Chondrocyte (in vitro differentiated cells): ENCODE results near the gene REM2. TPM values are rescaled to one million over a fixed set of nuclear protein-coding genes. Genes with fewer than 3 reads are reported as not detected.

Experiments
- DNase-seq: peaks from one replicate; pipeline ENCODE4 v3.0.0; 2021; ENCODE audit warnings: mixed read lengths, low spot score
- H3K27ac Mint-ChIP-seq: one replicate; pipeline ENCODE4 v1.8.0; 2021; ENCODE audit warnings: mild to moderate bottlenecking, moderate library complexity, mixed read lengths; ENCODE audit not compliant: unreplicated experiment
- H3K27me3 Mint-ChIP-seq: 2 replicates; pipeline ENCODE4 v1.8.0; 2021; ENCODE audit warnings: low read depth, mixed read lengths
- H3K36me3 Mint-ChIP-seq: 2 replicates; pipeline ENCODE4 v1.8.0; 2021; ENCODE audit warnings: low read depth, mixed read lengths
- H3K4me1 Mint-ChIP-seq: 2 replicates; pipeline ENCODE4 v1.8.0; 2021; ENCODE audit warnings: low read depth, mild to moderate bottlenecking, mixed read lengths
- H3K4me3 Mint-ChIP-seq: one replicate; pipeline ENCODE4 v1.8.0; 2021; ENCODE audit warnings: mild to moderate bottlenecking, moderate library complexity, mixed read lengths; ENCODE audit not compliant: unreplicated experiment
- H3K9me3 Mint-ChIP-seq: 2 replicates; pipeline ENCODE4 v1.8.0; 2021; ENCODE audit warnings: low read depth, mixed read lengths
- CTCF ChIP-seq: fragments of 200-600 bp; sonication (generic); IDR thresholded peaks from 2 replicates; pipeline ENCODE4 v1.5.0; 2021; ENCODE audit warnings: antibody characterized with exemption, mild to moderate bottlenecking, moderate library complexity
- total RNA-seq: library from RNA; stranded (reverse); gene quantifications from 3 replicates; pipeline ENCODE4 v1.2.1, GENCODE V29; 2021

Gene REM2
- total RNA-seq, 1 donor from 2014 or later: 0.10 TPM

- Mint-ChIP-seq H3K4me1 (peaks cover 60% of the 10 kb centered on the region), H3K9me3 (no peaks in the 10 kb centered on the region), H3K27ac (peak overlapping the region; percentile 92), H3K27me3 (no peaks in the 10 kb centered on the region), H3K36me3 (peaks cover 31% of the 10 kb centered on the region), H3K4me3 (peak overlapping the region; percentile 100)
- no peak for TF ChIP-seq CTCF
- no peak for DNase-seq
Observed at GRCh38 chr14:22837750-22838538, 45.1 kb upstream of the REM2 start.

- Mint-ChIP-seq H3K27ac (peak overlapping the region; percentile 92), H3K4me3 (peak overlapping the region; percentile 100), H3K4me1 (peaks cover 66% of the 10 kb centered on the region), H3K27me3 (no peaks in the 10 kb centered on the region), H3K36me3 (peaks cover 36% of the 10 kb centered on the region), H3K9me3 (no peaks in the 10 kb centered on the region)
- TF ChIP-seq CTCF: no peak
- no peak for DNase-seq
Observed at GRCh38 chr14:22838631-22839041, 44.4 kb upstream of the REM2 start.

- Mint-ChIP-seq H3K4me3 (peak overlapping the region; percentile 100), H3K4me1 (peaks cover 70% of the 10 kb centered on the region), H3K9me3 (no peaks in the 10 kb centered on the region), H3K27ac (peak overlapping the region; percentile 92), H3K36me3 (peaks cover 36% of the 10 kb centered on the region), H3K27me3 (no peaks in the 10 kb centered on the region)
- DNase-seq: no peak
- no peak for TF ChIP-seq CTCF
Observed at GRCh38 chr14:22839159-22839779, 43.8 kb upstream of the REM2 start.

- no peak overlapping the region for H3K4me3 Mint-ChIP-seq
- no peaks in the 10 kb centered on the region for H3K27me3 Mint-ChIP-seq
- peak; percentile 66 for DNase-seq
- H3K36me3 Mint-ChIP-seq: peaks cover 54% of the 10 kb centered on the region
- no peaks in the 10 kb centered on the region for H3K9me3 Mint-ChIP-seq
- TF ChIP-seq CTCF: no peak
- peaks cover 79% of the 10 kb centered on the region for H3K4me1 Mint-ChIP-seq
- H3K27ac Mint-ChIP-seq: peak overlapping the region; percentile 71
Observed at GRCh38 chr14:22841311-22841710, 41.7 kb upstream of the REM2 start.

GRCh38 chr14:22841769-22842168 lies 41.3 kb upstream of the REM2 start:
- peak; percentile 43 for DNase-seq
- Mint-ChIP-seq H3K27ac (peak overlapping the region; percentile 64), H3K9me3 (no peaks in the 10 kb centered on the region), H3K4me3 (no peak overlapping the region), H3K4me1 (peaks cover 84% of the 10 kb centered on the region), H3K27me3 (no peaks in the 10 kb centered on the region), H3K36me3 (peaks cover 59% of the 10 kb centered on the region)
- no peak for TF ChIP-seq CTCF
